Hippocampal formation (tissue), 2 donors: ENCODE data around the gene C2orf81.
A peak's percentile ranks its signal among the peaks of the same experiment; 100 is the strongest.
"Not testable (repeated sequence)": the region's sequence is repeated elsewhere in the genome, so short reads cannot be mapped to it uniquely, and the experiment has no call there.

Source experiments
- DNase-seq, 2 donors: peaks; one replicate each; lab custom pipeline; 2025; lab: John Stamatoyannopoulos, UW

C2orf81 gene

DNA sequence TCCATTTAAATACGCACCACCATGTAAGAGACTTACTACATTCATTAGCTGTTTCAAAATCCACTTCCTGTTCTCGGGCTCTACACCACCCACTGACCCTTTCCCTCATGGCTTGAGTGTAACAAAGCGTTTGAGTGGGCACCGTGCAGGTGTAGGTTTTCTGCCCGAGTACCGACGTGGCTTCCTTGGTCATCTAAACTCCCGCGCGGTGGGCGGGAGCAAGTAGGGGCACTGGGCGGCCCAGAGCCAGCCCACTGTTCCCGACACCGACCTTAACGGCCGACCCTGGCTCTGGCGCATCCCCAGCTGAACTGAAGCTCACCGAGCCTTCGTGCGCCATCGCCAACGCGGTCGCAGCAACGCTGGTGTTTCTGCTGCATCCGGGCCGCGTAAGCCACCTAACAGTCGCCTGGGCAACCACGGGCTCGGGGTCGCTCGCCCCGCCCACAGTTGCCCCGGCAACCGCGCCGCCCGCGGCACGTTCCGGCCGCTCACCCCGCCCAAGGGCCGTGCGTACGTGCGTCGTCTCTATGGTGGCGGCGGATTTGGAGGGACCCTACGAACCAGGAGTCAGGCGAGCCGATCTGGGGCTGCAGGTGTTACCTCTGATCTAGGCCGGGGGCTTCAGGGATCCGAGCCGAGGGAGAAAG, at the start of gene C2orf81, which contains the start of gene WDR54:
Gene C2orf81 (minus strand): TSS at position 399 of the 650 bp plus-strand sequence. CDS start 59 bp downstream, at position 340.
Gene WDR54 (plus strand): TSS at position 510 of the 650 bp plus-strand sequence. CDS start 424 bp downstream, outside the sequence.
- DNase-seq: peak; percentile 59 to 62

DNA sequence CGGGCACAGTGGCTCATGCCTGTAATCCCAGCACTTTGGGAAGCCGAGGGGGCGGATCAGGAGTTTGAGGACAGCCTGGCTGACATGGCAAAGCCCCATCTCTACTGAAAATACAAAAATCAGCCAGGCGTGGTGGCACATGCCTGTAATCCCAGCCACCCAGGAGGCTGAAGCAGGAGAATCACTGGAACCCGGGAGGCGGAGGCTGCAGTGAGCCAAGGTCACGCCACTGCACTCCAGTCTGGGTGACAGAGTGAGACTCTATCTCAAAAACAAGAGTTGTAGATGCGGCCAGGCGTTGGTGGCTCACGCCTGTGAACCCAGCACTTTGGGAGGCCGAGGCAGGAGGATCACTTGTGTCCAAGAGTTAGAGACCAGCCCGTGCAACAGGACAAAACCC, 49.3 kb upstream of the C2orf81 start:
- DNase-seq: not testable (repeated sequence)

DNA sequence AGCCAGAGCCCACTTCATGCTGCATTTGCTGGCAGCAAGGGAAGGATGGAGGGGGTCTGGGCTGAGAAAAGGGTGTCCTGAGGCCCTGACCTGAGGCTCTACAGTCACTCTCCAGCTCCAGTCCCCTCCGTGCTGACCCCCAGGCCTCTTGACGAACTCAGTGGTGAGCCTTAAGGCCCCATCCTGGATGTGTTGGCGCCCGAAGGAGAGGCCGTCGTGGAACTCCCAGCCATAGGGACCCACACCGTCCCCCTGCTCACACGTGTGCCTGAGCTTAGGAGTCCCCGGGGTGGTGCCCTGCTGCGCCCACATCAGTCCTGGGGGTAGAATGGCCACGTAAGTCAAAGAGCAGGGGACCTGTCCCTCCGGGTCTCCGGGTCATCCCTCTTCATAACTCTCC, 43.0 kb upstream of the C2orf81 start:
- DNase-seq: no peak

DNA sequence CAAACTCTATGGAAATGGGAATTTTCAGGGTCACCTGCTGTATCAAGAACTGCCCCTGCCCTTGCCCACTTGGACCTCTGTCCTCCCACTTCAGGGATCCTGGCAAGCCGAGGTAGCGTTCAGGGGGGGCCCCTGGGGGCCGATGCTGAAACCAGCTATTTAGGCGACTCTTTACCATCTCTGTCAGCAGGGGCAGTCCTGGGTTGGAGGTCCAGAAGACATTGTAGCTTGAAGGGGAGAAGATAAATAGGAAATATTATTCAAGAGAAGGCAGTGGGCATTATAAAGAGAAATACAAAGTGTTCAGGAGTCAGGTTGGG, 41.3 kb upstream of the C2orf81 start:
- no peak for DNase-seq

DNA sequence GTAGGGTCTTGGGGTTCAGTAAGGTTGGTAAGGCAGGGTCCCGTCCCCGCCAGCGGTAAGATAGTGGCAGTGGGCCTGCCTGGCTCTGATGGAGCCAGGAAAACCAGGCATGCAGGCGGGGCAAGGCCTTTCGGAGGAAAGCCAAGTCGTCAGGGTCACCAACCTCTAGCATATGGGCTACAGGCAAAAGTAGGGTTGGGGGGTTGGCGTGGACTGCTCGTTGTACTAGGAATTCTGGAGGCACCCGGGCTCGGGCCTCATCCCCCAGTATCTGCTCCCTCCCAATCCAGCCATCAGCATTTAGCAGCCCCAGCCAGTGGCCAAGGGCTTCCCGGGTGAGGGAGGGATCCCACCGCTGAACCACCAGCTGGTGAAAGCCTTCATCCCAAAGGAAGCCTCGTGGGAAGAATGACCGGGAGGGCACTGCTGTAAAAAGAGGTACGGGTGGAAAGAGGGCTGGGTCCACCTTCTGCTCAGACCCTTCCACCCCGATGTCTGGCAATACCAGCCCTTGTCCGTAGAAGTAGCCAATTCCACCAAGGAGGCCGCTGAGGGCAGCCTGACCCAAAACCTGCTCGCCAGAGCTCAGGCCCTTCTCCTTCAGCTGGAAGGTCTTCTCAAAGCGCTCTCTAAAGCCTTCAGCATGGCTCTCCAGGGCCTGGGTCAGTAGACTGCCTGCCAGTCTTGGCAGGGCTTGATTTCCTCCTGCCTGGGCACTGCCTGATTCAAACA, 40.8 kb upstream of the C2orf81 start:
- DNase-seq: no peak

DNA sequence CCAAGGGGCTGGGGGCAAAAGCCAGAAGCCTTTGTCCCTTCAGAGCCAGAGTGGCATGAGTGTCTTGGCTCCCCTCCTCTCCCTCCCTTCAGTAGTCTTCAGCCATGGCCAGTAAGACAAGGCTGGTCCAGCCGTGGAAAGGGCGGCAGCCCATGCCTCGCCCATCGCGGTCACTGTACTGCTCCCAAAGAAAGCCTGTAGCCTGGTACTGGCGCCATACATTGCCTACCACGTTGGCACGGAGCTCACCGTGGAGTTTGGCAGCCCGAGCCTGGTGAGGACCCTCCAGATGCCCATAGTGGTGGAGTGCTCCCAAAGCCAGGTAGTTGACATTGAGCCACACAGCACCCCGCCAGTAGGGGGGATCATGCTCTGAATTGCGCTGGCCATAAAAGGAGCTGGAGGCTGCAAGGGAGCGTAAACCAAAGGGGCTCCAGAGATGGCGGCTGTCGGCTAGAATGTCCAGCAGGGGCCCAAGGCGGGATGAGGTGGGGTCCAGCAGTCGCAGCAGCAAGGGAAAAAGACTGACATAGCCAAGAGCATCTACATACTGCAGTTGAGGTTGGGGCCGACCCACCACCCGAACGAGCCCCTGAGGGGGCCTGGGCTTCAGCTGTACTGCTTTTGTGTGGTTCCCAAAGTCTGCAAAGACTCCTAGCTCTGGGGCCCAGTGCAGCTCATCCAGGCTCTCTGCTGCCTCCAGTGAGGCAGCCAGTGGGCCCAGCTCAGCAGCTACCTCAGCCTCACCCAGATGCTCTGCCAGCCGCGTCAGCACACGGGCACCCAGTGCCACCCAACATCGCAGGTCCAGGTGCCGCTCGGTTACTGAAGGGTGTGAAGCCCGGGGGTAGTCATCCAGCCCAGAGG, 40.0 kb upstream of the C2orf81 start:
- no peak for DNase-seq

DNA sequence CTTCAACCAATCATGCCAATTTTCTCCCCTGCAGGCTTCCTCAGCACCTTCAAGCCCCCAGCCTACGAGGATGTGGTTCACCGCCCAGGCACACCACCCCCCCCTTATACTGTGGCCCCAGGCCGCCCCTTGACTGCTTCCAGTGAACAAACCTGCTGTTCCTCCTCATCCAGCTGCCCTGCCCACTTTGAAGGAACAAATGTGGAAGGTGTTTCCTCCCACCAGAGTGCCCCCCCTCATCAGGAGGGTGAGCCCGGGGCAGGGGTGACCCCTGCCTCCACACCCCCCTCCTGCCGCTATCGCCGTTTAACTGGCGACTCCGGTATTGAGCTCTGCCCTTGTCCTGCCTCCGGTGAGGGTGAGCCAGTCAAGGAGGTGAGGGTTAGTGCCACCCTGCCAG, 38.8 kb upstream of the C2orf81 start:
- DNase-seq: not testable (repeated sequence)

DNA sequence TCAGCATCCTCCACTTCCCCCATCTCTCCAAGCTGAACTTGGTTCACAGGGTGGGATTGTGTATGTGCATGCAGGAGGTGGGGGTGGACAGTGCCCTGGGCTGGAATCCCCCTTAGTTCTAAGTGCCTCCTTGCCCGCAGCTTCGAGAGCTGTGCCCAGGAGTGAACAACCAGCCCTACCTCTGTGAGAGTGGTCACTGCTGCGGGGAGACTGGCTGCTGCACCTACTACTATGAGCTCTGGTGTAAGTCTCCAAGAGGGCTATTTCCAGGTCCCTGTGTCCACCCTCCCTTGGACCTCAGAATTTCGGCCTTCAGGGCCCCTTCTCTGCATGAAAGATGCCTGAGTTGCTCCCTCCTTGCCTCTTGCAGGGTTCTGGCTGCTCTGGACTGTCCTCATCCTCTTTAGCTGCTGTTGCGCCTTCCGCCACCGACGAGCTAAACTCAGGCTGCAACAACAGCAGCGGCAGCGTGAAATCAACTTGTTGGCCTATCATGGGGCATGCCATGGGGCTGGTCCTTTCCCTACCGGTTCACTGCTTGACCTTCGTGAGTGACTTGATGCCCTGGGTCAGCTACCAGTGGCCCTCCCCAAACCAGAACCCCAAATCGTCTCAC, 38.2 kb upstream of the C2orf81 start:
- DNase-seq: not testable (repeated sequence)

DNA sequence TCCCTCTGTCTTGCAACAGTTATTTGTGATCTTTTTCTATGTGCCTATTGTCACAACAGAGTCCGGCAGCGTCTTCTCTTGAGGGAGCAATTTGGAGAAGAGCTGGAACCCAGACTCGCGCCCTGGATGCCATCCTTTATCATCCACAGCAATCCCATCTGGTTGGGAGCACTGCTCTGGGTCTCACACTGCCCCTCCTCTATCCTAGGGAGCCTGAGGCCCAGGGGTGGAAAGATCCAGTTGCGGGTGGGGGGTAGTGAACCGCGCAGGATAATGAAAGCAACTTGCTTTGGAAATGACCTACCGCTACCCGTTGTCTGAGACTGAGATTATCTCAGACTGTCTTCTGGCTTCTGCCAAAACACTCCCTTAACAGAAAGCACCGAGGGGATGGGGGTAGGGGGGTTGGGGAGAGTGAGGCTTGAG, 37.5 kb upstream of the C2orf81 start:
- no peak for DNase-seq

DNA sequence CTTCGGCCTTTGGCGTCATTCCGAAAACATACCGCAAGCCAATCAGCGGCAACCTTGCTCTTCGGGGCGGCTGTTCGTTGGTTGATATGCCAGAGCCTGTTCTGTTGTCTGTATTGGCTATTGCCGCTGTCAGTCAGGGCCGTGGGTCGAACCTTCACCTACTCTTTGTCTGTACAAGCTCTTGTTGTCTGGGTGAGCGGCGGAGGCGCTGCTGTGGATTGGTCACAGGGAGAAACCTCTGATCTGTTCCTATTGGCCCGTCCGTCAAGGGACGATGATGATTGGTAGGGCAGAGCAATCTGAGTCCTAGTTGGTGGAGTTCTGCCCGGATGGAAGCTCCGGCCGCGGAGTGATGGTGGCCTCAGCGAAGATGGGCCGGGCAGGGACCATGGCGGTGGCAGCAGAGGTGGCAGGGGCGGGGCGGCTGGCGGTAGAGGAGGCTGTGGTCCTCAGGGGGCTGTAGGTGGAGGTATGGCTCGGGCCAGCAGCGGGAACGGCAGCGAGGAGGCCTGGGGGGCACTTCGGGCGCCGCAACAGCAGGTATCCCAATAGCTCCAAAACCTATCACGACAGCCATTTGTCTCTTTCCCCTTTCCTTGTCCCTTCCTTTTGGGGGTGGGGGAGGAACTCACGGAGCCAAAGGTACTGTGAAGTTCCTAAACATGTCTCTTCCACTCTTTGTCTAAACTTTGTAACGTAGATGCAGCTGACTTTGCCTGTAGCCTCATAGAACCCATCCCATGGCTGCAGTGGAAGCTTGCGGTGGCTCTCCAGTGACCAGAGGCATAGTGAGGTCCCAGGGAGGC, 36.9 kb upstream of the C2orf81 start, which contains the start of gene WBP1:
Gene WBP1 (plus strand): TSS at position 307 of the 806 bp plus-strand sequence. CDS start 165 bp downstream, at position 472.
- peak; percentile 99 to 100 for DNase-seq

DNA sequence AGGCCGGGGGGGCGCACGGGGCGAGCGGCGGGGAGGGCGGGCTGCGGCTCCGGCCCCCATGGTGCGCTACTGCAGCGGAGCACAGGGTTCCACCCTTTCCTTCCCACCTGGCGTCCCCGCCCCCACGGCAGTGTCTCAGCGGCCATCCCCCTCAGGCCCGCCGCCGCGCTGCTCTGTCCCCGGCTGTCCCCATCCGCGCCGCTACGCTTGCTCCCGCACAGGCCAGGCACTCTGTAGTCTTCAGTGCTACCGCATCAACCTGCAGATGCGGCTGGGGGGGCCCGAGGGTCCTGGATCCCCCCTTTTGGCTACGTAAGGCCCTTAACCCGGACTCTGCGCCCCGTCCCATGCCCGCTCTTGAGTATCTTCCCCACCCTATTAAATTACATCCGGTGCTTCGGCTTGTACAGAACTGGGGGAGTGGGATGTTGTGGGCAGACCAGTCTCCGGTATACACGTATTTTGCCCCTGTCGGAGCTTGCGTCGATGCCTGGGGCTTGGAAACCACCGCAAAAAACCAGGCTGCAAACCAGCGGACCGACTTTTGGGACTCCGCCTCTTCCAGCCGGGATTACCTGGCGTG, 36.2 kb upstream of the C2orf81 start:
- DNase-seq: peak in 1 of 2 donors; percentile 61

DNA sequence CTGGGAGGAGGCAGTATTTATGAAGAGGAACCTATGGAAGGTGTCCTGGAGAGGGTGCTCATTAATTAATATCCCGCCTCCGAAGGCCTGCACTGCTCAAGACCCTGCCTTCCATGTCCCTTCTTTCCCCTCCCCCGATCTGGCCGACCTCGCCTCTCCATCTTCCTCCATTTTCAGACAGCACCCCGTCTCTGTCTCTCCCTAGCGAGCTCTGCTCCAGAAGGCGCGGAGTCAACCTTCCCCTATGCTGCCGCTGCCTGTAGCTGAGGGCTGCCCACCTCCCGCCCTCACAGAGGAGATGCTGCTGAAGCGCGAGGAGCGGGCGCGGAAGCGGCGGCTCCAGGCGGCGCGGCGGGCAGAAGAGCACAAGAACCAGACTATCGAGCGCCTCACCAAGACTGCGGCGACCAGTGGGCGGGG, 35.7 kb upstream of the C2orf81 start:
- DNase-seq: peak in 1 of 2 donors; percentile 61

DNA sequence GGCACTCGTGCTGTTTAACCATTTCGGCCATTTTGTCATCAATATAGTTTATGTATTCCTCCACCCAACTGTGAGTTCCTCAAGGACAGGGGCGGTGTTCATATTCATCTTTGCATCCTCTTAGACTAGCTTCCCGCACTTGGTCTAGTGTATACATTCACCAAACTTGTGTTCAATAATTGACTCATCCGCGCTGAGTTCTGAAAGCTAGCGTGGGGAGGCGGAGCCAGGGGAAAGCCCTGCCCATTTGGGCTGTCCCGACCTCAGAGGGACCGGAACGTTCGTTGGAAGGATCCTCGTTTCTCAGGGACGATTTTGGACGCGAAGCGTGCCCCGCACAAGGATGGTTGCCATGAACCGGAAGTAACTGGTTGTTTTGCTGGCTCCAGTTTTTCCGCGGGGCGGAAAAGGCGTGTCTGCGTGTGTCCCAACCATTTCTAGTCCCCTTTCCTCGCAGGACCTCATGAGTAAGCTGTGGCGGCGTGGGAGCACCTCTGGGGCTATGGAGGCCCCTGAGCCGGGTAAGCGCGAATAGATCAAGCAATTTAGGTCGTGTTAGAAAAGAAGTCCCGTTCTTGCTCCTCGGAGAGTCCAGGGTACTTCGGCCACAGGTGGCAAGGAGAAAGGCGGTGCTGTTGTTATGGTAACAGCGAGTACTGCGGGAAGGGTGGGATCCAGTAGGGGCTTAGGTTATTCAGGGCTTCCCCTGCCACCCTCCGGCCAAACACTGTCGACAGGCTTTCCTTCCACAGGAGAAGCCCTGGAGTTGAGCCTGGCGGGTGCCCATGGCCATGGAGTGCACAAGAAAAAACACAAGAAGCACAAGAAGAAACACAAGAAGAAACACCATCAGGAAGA, 33.5 kb upstream of the C2orf81 start, which contains the start of gene INO80B:
Gene INO80B (plus strand): TSS at position 434 of the 858 bp plus-strand sequence. CDS start 30 bp downstream, at position 464.
- peak; percentile 96 to 98 for DNase-seq

DNA sequence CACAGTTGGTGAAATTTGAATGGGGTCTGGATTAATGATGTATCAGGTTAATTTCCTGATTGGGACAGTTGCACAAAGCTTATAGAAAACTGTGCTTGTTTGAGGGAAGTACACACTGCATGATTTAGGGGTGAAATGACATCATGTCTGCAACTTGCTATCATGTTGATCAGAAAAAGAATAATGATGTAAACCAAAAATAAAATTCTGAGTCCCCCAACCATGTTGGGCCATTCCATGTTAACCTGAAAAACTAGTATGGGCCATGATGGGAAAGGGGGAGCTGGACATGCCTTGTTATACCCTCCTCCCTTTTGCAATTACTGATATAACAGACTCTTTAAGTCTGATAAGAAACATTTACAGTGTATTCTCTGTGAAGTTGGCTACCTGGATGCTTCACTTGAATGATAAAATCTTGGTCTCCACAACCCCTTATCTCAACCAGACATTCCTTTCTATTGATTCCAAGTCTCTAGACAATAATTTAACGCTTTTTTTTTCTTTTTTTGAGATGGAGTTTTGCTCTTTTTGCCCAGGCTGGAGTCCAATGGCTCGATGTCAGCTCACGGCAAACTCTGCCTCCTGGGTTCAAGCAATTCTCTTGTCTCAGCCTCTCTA, 29.3 kb upstream of the C2orf81 start:
- DNase-seq: no peak

DNA sequence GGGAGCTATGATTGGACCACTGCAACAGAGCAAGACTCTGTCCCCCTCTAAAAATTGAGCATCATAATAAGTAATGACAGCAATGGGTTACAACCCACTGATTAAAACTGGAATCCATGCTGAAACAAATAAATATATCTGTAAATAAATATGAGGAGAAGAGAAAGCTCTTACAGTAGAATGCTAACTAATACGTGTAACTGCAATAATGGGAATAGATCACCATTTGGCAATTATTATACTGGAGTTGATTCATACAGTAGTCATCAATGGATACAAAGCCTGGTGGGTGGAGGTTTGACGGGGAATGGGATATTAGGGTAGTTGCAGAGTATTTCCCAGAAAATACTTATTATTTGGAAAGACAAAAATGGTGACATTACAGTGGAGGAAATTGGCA, 27.4 kb upstream of the C2orf81 start:
- DNase-seq: no peak

DNA sequence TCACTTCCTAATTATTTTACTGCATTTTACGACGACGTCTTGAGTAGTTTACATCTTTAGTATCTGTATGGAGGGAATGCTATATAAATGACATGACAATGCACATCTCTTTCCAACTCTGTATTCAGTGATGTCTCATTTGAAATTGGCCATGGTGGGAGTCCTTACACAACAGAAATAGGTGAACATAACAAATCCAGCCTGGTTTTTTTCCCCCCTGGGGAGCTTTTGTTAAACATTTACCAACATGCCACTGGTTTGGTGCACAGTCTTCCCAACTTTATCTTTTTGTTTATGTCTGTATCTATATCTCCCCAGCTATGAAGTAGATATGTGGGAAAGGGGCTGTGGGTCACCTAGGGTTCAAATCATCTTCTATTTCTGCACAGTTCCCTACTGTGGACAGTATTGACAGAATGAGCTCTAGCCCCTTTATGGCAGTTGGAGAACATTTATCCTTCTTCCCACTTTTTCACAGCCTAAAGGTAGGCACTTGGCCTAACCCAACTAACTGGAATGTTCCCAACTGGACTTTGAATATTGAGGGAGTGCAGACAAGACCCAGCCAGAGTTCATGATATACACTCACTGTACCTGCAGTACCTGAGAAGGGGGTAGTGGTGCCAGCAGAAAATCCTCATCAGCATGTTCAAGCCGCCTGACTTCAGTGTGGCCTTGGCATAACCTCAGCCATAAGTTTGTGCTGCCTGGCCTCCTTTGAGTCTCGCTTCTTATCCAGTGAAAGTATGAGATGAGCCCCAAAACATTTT, 26.0 kb upstream of the C2orf81 start:
- no peak for DNase-seq

DNA sequence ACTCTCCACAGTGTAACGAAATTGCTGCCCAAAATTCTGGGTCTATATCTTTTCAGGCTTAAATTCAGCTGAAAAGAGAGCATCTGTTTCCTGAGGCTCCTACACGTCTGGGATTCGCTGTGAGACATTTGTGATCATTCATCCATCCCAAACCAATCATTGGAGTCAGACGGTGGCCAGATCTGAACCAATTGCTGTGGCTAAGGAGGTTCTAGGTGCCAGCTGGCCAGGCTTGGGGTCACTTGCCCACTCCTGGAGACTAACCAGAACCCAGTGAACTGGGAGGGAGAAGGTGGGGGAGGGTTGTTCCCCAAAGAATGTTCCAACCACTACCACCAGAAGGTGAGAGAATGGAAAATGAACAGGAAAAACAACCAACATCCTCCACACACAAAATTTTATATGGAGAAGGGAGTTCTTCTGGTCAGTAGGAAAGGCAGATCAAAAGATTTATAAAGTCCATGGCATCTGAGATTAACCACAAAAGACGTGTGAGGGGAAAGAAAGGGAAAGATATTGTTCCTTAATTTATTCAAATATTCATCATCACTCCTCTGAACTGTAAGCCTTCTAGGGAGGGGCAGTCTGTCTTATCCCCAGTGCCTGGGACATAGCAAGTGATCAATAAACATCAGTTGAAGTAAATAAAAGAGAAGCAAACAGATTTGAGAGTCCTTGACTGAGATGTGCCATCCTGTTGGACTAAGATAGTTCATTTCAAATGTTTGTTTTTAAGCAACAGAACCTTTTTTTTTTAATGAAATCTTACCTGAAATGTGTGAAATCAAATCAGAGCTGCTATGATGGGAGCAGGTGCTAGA, 23.3 kb upstream of the C2orf81 start:
- DNase-seq: no peak
